Kidney (tissue), 14 donors: ENCODE data around the gene P2RX6. TPM values are rescaled to one million over a fixed set of nuclear protein-coding genes. Genes with fewer than 3 reads are reported as not detected.

Experiments used
- DNase-seq, 5 donors: peaks; one replicate each; pipeline ENCODE4 v3.0.0-alpha.2; 2013 to 2020
- FAIRE-seq: peaks from 2 replicates; lab custom pipeline; 2012; peaks lifted over from hg19 to GRCh38; lab: Jason Lieb, UNC
- H3K27ac ChIP-seq, 2 donors: one replicate each; pipeline ENCODE4 v1.7.0; 2013; ENCODE audit warnings: low read depth in 2 of 2, low read length in 2 of 2, inconsistent platforms in 1 of 2
- H3K27me3 ChIP-seq: one replicate; pipeline ENCODE4 v1.7.1; 2013; ENCODE audit warnings: low read length, inconsistent platforms; ENCODE audit not compliant: control insufficient read depth, insufficient read depth
- H3K36me3 ChIP-seq, 3 donors: one replicate each; pipeline versions ENCODE4 v1.7.0 to v1.7.1; 2013; ENCODE audit warnings: low read length in 3 of 3, control low read depth in 1 of 3, inconsistent platforms in 1 of 3; ENCODE audit not compliant: insufficient read depth in 3 of 3, control insufficient read depth in 2 of 3
- H3K4me1 ChIP-seq, 3 donors: one replicate each; pipeline versions ENCODE4 v1.7.0 to v1.7.1; 2013; ENCODE audit warnings: low read length in 3 of 3, inconsistent platforms in 1 of 3, low read depth in 1 of 3; ENCODE audit not compliant: control insufficient read depth in 2 of 3, insufficient read depth in 2 of 3
- H3K4me3 ChIP-seq, 3 donors: one replicate each; pipeline versions ENCODE4 v1.7.0 to v1.8.1; 2013; ENCODE audit warnings: low read length in 3 of 3, control low read depth in 1 of 3, inconsistent platforms in 1 of 3
- H3K9ac ChIP-seq, 3 donors: one replicate each; pipeline versions ENCODE4 v1.7.0 to v1.7.1; 2013; ENCODE audit warnings: low read length in 3 of 3, control low read depth in 1 of 3, inconsistent platforms in 1 of 3
- H3K9me3 ChIP-seq, 3 donors: one replicate each; pipeline versions ENCODE4 v1.7.0 to v1.7.1; 2013; ENCODE audit warnings: low read length in 3 of 3, control low read depth in 1 of 3, inconsistent platforms in 1 of 3; ENCODE audit not compliant: control insufficient read depth in 2 of 3, insufficient read depth in 1 of 3
- intact Hi-C: fragments of 100-400 bp; cut with DNase I; formaldehyde crosslinking; loops from one replicate; pipeline ENCODE4 v1.11.1; 2022
- polyA plus RNA-seq: library from polyadenylated mRNA; stranded (reverse); fragments of 350-450 nt; fragmentation: Illumina TruSeq; extraction: RNeasy Lipid Tissue Mini Kit (QIAGEN cat#74804); gene quantifications from one replicate; pipeline ENCODE4 v1.2.3, GENCODE V29; 2014; ENCODE audit warnings: low read depth, low replicate concordance; ENCODE audit not compliant: insufficient read depth
- total RNA-seq: library from RNA; stranded (reverse); fragmentation: NEBNext Ultra II Directional; extraction: Animal tissue kit (Norgen Biotek cat#: 25700); gene quantifications from one replicate; pipeline ENCODE4 v1.2.1, GENCODE V29; 2021
- TF ChIP-seq, protein P1 (sequence below): IDR thresholded peaks from 3 replicates; pipeline ENCODE4 v1.5.1; 2012; ENCODE audit warnings: mild to moderate bottlenecking, moderate library complexity, borderline replicate concordance; ENCODE audit not compliant: insufficient read depth; ENCODE audit errors: extremely low read depth
- donor health status: control.
- donor health status: control.
- donor health status: control.
- donor health status: control.
- donor health status: control.
- donor health status: DM: yes; HTN: yes; CAD: no.
- donor health status: Normal renal cell carcinoma (clear cell type).

Gene P2RX6
- total and polyA plus RNA-seq, 2 donors from 2014 or later: 1.0 to 1.6 TPM

DNA sequence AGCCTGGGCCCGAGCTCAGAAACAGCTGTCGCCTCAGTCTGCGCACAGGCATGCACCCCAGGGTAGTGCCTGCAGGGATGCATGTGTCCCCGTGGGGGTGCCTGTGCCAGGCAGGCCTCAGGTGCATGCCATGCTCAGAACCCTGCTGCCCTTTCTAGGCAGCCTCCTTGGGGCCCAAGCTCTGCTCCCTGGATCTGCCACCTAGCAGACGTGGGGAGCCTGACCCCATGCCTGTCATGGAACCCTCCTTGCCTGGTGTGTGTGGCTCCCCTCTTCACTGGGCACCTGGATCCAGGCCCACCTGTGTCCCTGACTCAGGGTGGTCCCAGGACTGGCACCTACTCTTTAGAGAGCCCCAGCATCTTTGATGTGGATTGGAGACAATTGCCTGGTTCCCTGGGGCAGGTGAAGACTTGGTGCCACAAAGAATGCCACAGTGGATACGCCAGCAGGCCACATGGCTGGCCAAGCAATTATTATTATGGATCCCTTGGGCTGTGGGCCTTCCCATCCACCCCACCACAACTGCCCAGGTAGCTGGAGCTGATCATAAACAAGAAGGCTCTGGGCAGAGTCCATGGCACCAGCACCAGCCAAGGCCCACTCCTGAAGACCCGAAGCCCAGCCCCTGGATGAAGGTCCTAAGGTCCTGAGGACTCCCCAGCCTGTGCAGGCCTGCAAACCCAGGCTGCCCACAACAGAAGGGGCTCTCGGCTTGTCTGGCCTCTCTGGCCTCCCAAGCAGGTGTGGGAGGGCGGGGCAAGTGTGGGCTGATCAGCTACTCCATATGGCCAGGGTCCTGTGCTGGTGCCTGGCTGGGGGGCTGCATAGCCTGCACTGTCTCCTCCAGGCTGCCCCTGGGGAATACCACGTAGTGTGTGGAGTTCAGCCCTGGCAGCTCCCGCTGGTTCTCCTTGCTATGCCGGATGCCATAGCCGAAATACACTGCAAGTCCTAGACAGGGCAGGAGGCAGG is 13.6 kb downstream of the P2RX6 start:
- no peak overlapping the region for H3K4me3 ChIP-seq
- DNase-seq (no peak), FAIRE-seq (no peak)
- no peak overlapping the region for H3K27ac ChIP-seq
- H3K9me3 ChIP-seq: no peaks in the 10 kb centered on the region
- no peaks in the 10 kb centered on the region for H3K36me3 ChIP-seq
- intact Hi-C loops: no loop called here
- H3K27me3 ChIP-seq: no peaks in the 10 kb centered on the region
- TF ChIP-seq, protein P1, sequence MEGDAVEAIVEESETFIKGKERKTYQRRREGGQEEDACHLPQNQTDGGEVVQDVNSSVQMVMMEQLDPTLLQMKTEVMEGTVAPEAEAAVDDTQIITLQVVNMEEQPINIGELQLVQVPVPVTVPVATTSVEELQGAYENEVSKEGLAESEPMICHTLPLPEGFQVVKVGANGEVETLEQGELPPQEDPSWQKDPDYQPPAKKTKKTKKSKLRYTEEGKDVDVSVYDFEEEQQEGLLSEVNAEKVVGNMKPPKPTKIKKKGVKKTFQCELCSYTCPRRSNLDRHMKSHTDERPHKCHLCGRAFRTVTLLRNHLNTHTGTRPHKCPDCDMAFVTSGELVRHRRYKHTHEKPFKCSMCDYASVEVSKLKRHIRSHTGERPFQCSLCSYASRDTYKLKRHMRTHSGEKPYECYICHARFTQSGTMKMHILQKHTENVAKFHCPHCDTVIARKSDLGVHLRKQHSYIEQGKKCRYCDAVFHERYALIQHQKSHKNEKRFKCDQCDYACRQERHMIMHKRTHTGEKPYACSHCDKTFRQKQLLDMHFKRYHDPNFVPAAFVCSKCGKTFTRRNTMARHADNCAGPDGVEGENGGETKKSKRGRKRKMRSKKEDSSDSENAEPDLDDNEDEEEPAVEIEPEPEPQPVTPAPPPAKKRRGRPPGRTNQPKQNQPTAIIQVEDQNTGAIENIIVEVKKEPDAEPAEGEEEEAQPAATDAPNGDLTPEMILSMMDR: no peak
- H3K4me1 ChIP-seq: peaks cover 0 to 7% (median 0%) of the 10 kb centered on the region in 3 donors
- no peak overlapping the region for H3K9ac ChIP-seq

DNA sequence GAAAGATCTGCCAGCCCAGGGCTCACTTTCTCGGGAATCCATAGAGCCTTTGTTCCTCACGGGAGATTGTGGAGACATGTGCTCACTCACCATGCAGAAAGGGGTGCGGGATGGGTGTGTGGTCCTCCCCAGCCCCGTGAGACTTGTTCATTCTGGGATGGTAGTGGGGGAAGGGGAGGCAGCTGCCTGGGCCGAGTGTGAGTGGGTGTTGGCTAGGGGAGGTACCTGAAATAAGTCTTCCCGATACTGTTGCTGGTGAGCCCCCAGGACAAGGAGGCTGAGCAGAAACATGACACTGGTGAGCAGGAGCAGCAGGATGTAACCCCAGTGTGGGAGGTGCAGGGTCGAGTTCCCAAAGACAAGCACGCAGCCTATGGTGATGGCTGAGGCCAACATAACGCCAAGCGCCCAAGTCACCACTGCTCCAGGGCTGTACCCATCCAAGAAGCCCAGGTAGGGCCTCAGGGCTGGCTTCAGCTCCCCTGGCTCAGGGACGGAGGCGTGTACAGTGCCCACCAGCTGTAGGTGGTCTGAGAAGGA is 14.6 kb downstream of the P2RX6 start:
- H3K27me3 ChIP-seq: no peaks in the 10 kb centered on the region
- TF ChIP-seq, protein P1: no peak
- H3K9me3 ChIP-seq: no peaks in the 10 kb centered on the region
- FAIRE-seq: no peak
- peaks cover 0 to 7% (median 0%) of the 10 kb centered on the region in 3 donors for H3K4me1 ChIP-seq
- intact Hi-C loops: no loop called here
- H3K27ac ChIP-seq: no peak overlapping the region
- H3K36me3 ChIP-seq: no peaks in the 10 kb centered on the region
- no peak overlapping the region for H3K9ac ChIP-seq
- peak in 3 of 5 donors; percentile 29 to 48 (median 36) for DNase-seq
- no peak overlapping the region for H3K4me3 ChIP-seq

DNA sequence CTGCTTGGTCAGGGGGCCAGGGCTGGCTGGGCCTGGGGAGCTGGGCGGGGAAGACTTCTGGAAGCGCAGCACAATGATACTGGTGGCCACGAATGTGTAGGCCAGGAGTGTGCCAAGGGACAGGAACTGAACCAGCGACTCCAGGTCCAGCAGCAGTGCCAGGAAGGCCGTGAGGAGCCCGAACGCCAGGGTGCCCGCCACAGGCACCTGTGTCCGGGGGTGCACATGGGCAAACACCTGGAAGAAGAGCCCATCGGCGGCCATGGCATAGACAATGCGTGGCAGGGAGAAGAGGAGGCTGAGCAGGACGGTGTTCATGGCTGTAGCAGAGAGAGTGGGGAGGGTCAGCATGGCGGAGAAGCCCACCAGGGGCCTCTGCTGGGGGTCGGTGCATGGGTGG is 15.1 kb downstream of the P2RX6 start:
- H3K4me1 ChIP-seq: peaks cover 0 to 7% (median 0%) of the 10 kb centered on the region in 3 donors
- TF ChIP-seq, protein P1: no peak
- H3K9me3 ChIP-seq: no peaks in the 10 kb centered on the region
- no peak overlapping the region for H3K27ac ChIP-seq
- H3K4me3 ChIP-seq: no peak overlapping the region
- DNase-seq: no peak
- no peak overlapping the region for H3K9ac ChIP-seq
- no peaks in the 10 kb centered on the region for H3K36me3 ChIP-seq
- intact Hi-C loops: no loop called here
- FAIRE-seq: no peak
- no peaks in the 10 kb centered on the region for H3K27me3 ChIP-seq
